Neural cell (in vitro differentiated cells): Measurements from ENCODE around the gene LDLRAD4. TPM values are rescaled to one million over a fixed set of nuclear protein-coding genes. Genes with fewer than 3 reads are reported as not detected.

Experiments used
- H2AFZ ChIP-seq: fragments of 200-600, 300-800 bp; sonication (generic), shearing (Covaris generic); 2 replicates; pipeline ENCODE4 v1.6.0; 2014; ENCODE audit warnings: low read depth, mild to moderate bottlenecking, antibody characterized with exemption, low read length, moderate library complexity
- H3F3A ChIP-seq: fragments of 200-600 bp; shearing (Covaris generic); 2 replicates; pipeline ENCODE4 v1.6.1; 2016; ENCODE audit warnings: mild to moderate bottlenecking, moderate library complexity, mixed read lengths, antibody characterized with exemption, low read length; ENCODE audit not compliant: insufficient read depth, poor library complexity, severe bottlenecking
- H3K27ac ChIP-seq: fragments of 200-600, 300-800 bp; sonication (generic), shearing (Covaris generic); 2 replicates; pipeline ENCODE4 v1.5.1; 2014; ENCODE audit warnings: mild to moderate bottlenecking, low read length, moderate library complexity
- H3K27me3 ChIP-seq: fragments of 300-800, 200-600 bp; sonication (generic), shearing (Covaris generic); 2 replicates; pipeline ENCODE4 v1.6.0; 2014; ENCODE audit warnings: mild to moderate bottlenecking, low read depth, low read length, moderate library complexity; ENCODE audit not compliant: insufficient read depth
- H3K36me3 ChIP-seq: fragments of 300-800, 200-600 bp; sonication (generic), shearing (Covaris generic); 2 replicates; pipeline ENCODE4 v1.5.1; 2014; ENCODE audit warnings: mild to moderate bottlenecking, antibody characterized with exemption, low read length, moderate library complexity; ENCODE audit not compliant: insufficient read depth
- H3K4me2 ChIP-seq: fragments of 300-800, 200-600 bp; sonication (generic), shearing (Covaris generic); 2 replicates; pipeline ENCODE4 v1.6.0; 2014; ENCODE audit warnings: mild to moderate bottlenecking, low read length
- H3K4me3 ChIP-seq: fragments of 300-800, 200-600 bp; sonication (generic), shearing (Covaris generic); 2 replicates; pipeline ENCODE4 v1.5.1; 2014; ENCODE audit warnings: mild to moderate bottlenecking, low read length, moderate library complexity
- H3K79me2 ChIP-seq: fragments of 200-600 bp; shearing (Covaris generic); replicated peaks from 2 replicates; pipeline ENCODE4 v1.6.0; 2014; ENCODE audit warnings: mild to moderate bottlenecking, low read length, moderate library complexity; ENCODE audit not compliant: insufficient read depth
- H3K9ac ChIP-seq: fragments of 300-800, 200-600 bp; sonication (generic), shearing (Covaris generic); 2 replicates; pipeline ENCODE4 v1.6.1; 2016; ENCODE audit warnings: mild to moderate bottlenecking, low read length, mixed read lengths
- H3K9me2 ChIP-seq: fragments of 200-600 bp; shearing (Covaris generic); 2 replicates; pipeline ENCODE4 v1.6.1; 2016; ENCODE audit warnings: mild to moderate bottlenecking, low read length, mixed read lengths; ENCODE audit not compliant: insufficient read depth
- H3K9me3 ChIP-seq: fragments of 200-600, 300-800 bp; sonication (generic), shearing (Covaris generic); 2 replicates; pipeline ENCODE4 v1.6.1; 2016; ENCODE audit warnings: mild to moderate bottlenecking, mixed run types, low read length, moderate library complexity, mixed read lengths
- H4K20me1 ChIP-seq: fragments of 200-600 bp; shearing (Covaris generic); 2 replicates; pipeline ENCODE4 v1.6.1; 2016; ENCODE audit warnings: mild to moderate bottlenecking, mixed run types; ENCODE audit not compliant: insufficient read depth
- CTCF ChIP-seq: fragments of 450-650 bp; IDR thresholded peaks from 2 replicates; pipeline ENCODE4 v1.5.1; 2014; ENCODE audit warnings: antibody characterized with exemption, mild to moderate bottlenecking, moderate library complexity; ENCODE audit not compliant: poor library complexity, severe bottlenecking
- EP300 ChIP-seq: fragments of 450-650 bp; conservative IDR thresholded peaks from 2 replicates; pipeline ENCODE4 v1.6.1; 2014; ENCODE audit warnings: antibody characterized with exemption, mild to moderate bottlenecking, moderate library complexity; ENCODE audit not compliant: poor library complexity, severe bottlenecking
- EZH2 ChIP-seq: fragments of 200-600, 300-800 bp; shearing (Covaris generic), sonication (generic); IDR thresholded peaks from 2 replicates; pipeline ENCODE4 v1.6.1; 2014; ENCODE audit warnings: antibody characterized with exemption, low read length, borderline replicate concordance, mild to moderate bottlenecking; ENCODE audit not compliant: insufficient read depth, poor library complexity, severe bottlenecking
- MXI1 ChIP-seq: fragments of 450-650 bp; conservative IDR thresholded peaks from 2 replicates; pipeline ENCODE4 v1.6.1; 2014; ENCODE audit warnings: antibody characterized with exemption, mild to moderate bottlenecking; ENCODE audit not compliant: poor library complexity, severe bottlenecking
- POLR2AphosphoS5 ChIP-seq: IDR thresholded peaks from 2 replicates; pipeline ENCODE4 v1.6.1; 2012
- RAD21 ChIP-seq: fragments of 450-650 bp; conservative IDR thresholded peaks from 2 replicates; pipeline ENCODE4 v1.6.1; 2014; ENCODE audit warnings: antibody characterized with exemption, mild to moderate bottlenecking, moderate library complexity
- REST ChIP-seq: IDR thresholded peaks from 2 replicates; pipeline ENCODE4 v1.6.1; 2012; ENCODE audit warnings: borderline replicate concordance
- SMC3 ChIP-seq: fragments of 450-650 bp; conservative IDR thresholded peaks from 2 replicates; pipeline ENCODE4 v1.6.1; 2014; ENCODE audit warnings: antibody characterized with exemption, mild to moderate bottlenecking, moderate library complexity; ENCODE audit not compliant: poor library complexity
- TAF1 ChIP-seq: IDR thresholded peaks from 2 replicates; pipeline ENCODE4 v1.6.1; 2012; ENCODE audit warnings: low read depth
- polyA plus RNA-seq: library from polyadenylated mRNA; depleted of rRNA; stranded (reverse); fragments of >200 nt; gene quantifications from 2 replicates; pipeline ENCODE4 v1.2.3, GENCODE V29; 2014

Gene LDLRAD4
- polyA plus RNA-seq, 1 donor from 2014 or later, result 3.7 TPM

GRCh38 chr18:13580991-13581390, 362.4 kb downstream of the LDLRAD4 start:
- Histone ChIP-seq H3K27me3 (no peaks in the 10 kb centered on the region), H3K9ac (no peak overlapping the region), H3K27ac (no peak overlapping the region)

DNA sequence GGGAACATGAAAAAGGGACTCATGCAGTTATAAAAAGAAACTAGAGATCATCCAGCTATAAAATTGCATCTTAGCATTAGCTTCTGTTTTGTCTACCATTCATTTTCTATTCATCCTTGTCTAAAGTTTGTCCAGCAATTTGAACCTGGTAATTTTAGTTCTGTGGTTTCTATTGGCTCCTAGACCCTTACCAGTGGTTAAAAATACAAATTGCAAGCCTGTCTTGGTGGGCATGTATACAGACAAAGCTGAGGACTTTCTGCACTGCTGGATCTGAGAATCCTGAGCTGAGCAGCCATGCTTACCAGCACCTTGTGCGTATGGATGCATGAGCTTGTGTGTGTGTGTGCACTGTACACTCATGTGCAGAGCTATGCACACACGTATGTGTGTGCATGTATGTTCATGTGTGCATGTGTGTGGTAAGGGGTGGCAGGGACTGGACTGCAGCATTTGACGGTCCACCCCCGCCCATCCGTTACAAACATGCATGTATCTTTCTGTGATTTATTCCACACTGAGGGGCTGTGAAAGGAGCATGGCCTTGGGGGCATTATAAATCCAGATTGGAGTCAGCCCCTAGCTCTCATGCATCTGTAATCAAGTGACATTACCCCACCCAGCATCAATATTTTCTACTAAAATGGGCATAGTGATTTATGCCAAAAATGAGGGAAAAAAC, 363.1 kb downstream of the LDLRAD4 start:
- Histone ChIP-seq H3K36me3 (no peaks in the 10 kb centered on the region), H3K9me2 (no peaks in the 10 kb centered on the region), H4K20me1 (no peaks in the 10 kb centered on the region), H3F3A (no peaks in the 10 kb centered on the region), H3K4me3 (no peak overlapping the region), H3K4me2 (no peak overlapping the region), H3K27ac (no peak overlapping the region), H3K79me2 (no peaks in the 10 kb centered on the region), H2AFZ (no peak overlapping the region), H3K9me3 (no peaks in the 10 kb centered on the region), H3K9ac (no peak overlapping the region), H3K27me3 (no peaks in the 10 kb centered on the region)
- no peak for TF ChIP-seq TAF1
- no peak for TF ChIP-seq MXI1
- TF ChIP-seq REST, result no peak
- no peak for TF ChIP-seq POLR2AphosphoS5

More at GRCh38 chr18:13580991-13581390, 362.4 kb downstream of the LDLRAD4 start:
- H3F3A ChIP-seq, result no peaks in the 10 kb centered on the region
- no peaks in the 10 kb centered on the region for H3K9me2 ChIP-seq
- no peak overlapping the region for H3K4me3 ChIP-seq
- H3K9me3 ChIP-seq, result no peaks in the 10 kb centered on the region
- TF ChIP-seq SMC3, result no peak
- TF ChIP-seq REST, result no peak
- no peak for TF ChIP-seq POLR2AphosphoS5
- TF ChIP-seq EP300, result no peak
- no peak for TF ChIP-seq RAD21
- TF ChIP-seq MXI1, result no peak
- no peak for TF ChIP-seq CTCF
- no peak for TF ChIP-seq EZH2
- TF ChIP-seq TAF1, result no peak
- H3K4me2 ChIP-seq, result no peak overlapping the region
- no peaks in the 10 kb centered on the region for H4K20me1 ChIP-seq
- H3K79me2 ChIP-seq, result no peaks in the 10 kb centered on the region
- no peak overlapping the region for H2AFZ ChIP-seq
- H3K36me3 ChIP-seq, result no peaks in the 10 kb centered on the region
